ENCODE data around the gene TSBP1. TPM values are rescaled to one million over a fixed set of nuclear protein-coding genes. Genes with fewer than 3 reads are reported as not detected.

TSBP1 gene
- total and polyA plus RNA-seq, 2 of the 8 experiments (the other 6 are each of a cell fraction or from before 2014, with no cell fraction given): not detected

DNA sequence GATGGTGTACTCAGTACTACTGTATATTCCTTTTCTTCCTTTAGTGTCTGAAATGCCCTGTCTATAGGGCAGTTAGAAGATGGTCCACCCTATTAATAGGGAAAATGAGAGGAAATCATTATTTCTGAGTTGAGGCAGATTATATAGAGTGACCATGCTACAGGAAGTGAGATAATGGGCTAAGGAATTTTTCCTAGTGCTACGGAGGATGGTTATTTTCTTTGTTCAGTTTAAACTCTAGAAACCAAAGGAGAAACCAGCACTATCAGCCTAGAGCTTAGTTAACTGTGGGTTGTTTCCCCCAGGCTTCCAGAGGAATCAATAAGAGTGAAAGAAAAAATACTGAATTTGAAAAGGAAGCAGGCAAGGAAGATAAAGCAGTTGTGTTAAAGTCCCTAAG lies 474 bp downstream of the TSBP1 start:
- Histone ChIP-seq H2BK5ac (ENCODE audit: low read depth, low read length) (no peak overlapping the region), H4K20me1 (replicated peaks in 1 of 2; ENCODE audit: control insufficient read depth in 1 of 2, insufficient read depth in 2 of 2, low read length in 2 of 2) (no peaks in the 10 kb centered on the region), H3K14ac (ENCODE audit: insufficient read length) (no peak overlapping the region), H3K4me1 (replicated peaks in 1 of 4; ENCODE audit: control insufficient read depth in 3 of 4, insufficient read depth in 4 of 4, low read length in 3 of 4) (no peaks in the 10 kb centered on the region), H4K8ac (ENCODE audit: extremely low read depth, insufficient read depth, low read length) (no peak overlapping the region), H3K79me2 (ENCODE audit: control insufficient read depth in 1 of 2, insufficient read depth in 2 of 2, low read length in 2 of 2) (no peaks in the 10 kb centered on the region), H2AK5ac (ENCODE audit: low read depth, low read length) (no peak overlapping the region), H3K23ac (ENCODE audit: insufficient read length) (no peak overlapping the region), H3K36me3 (ENCODE audit: control insufficient read depth in 2 of 4, insufficient read depth in 4 of 4, low read length in 3 of 4) (no peaks in the 10 kb centered on the region), H3K56ac (replicated peaks; ENCODE audit: insufficient read length, low read depth, low read length) (no peak overlapping the region), H3K9me3 (ENCODE audit: insufficient read depth in 2 of 2, low read depth in 1 of 2, low read length in 1 of 2) (no peaks in the 10 kb centered on the region), H2BK20ac (ENCODE audit: low read length) (no peak overlapping the region), H2BK120ac (replicated peaks; ENCODE audit: low read depth, low read length) (no peak overlapping the region), H4K91ac (replicated peaks; ENCODE audit: insufficient read length, low read length) (no peak overlapping the region), H2BK12ac (ENCODE audit: low read depth, low read length) (no peak overlapping the region), H4K5ac (ENCODE audit: insufficient read length, low read depth, low read length) (no peak overlapping the region), H3K9ac (replicated peaks in 1 of 4; ENCODE audit: extremely low read depth in 1 of 4, low read depth in 3 of 4, low read length in 3 of 4) (no peak overlapping the region), H2AFZ (ENCODE audit: low read length) (no peak overlapping the region), H2BK15ac (ENCODE audit: low read length) (no peak overlapping the region), H3K4me2 (ENCODE audit: insufficient read depth in 1 of 2, low read depth in 2 of 2, low read length in 2 of 2) (no peak overlapping the region), H3K4me3 (ENCODE audit: extremely low read depth in 1 of 4, insufficient read depth in 2 of 4, low read depth in 3 of 4, low read length in 4 of 4) (no peak overlapping the region), H3K27ac (ENCODE audit: low read depth, low read length) (no peak overlapping the region), H3K23me2 (ENCODE audit: low read depth, low read length) (peaks cover 2% of the 10 kb centered on the region; the same call in 1 of the 2 replicates), H3K79me1 (ENCODE audit: low read depth, low read length) (no peaks in the 10 kb centered on the region), H3K4ac (replicated peaks; ENCODE audit: insufficient read length, low read depth, low read length) (no peak overlapping the region), H3K18ac (ENCODE audit: extremely low read depth, low read length) (no peak overlapping the region), H3K27me3 (replicated peaks in 1 of 4; ENCODE audit: control insufficient read depth in 3 of 4, extremely low read depth in 1 of 4, insufficient read depth in 3 of 4, low read length in 3 of 4) (no peaks in the 10 kb centered on the region)
- POLR2A ChIA-PET (ENCODE audit: partially characterized antibody): no interaction called here
- CTCF ChIA-PET (ENCODE audit: partially characterized antibody): interaction anchor here (0.6 kb wide), 1 partner anchor 43 kb away, joined by 3 read pairs; no protein-coding TSS in a partner anchor
- FAIRE-seq (no peak), DNase-seq (ENCODE audit: low read depth in 1 of 2, low spot score in 2 of 2) (no peak)
- TF ChIP-seq SRF (IDR thresholded peaks at IDR 0.05; ENCODE audit: low read depth, low read length): no peak
- TF ChIP-seq FOSL1 (IDR thresholded peaks at IDR 0.05; ENCODE audit: insufficient read depth, low read depth, low read length): no peak
- TF ChIP-seq POLR2A (IDR thresholded peaks at IDR 0.05; ENCODE audit: control extremely low read depth in 1 of 2, low read depth in 2 of 2, low read length in 2 of 2): no peak
- WGBS, 2 experiments (ENCODE audit: extremely low coverage in 1 of 2, insufficient coverage in 1 of 2, insufficient read length in 1 of 2, insufficient replicate concordance in 2 of 2, low coverage in 1 of 2, low lambda C conversion rate in 2 of 2, missing lambda C conversion rate in 1 of 2): 82% methylated on average over 1 of the region's 1 CpG; no CpG with 5 or more reads in 1 of the 2 experiments
